Heart right ventricle (tissue), 16 donors: ENCODE data around the gene CGN. TPM values are rescaled to one million over a fixed set of nuclear protein-coding genes. Genes with fewer than 3 reads are reported as not detected.
"Not testable (repeated sequence)": the region's sequence is repeated elsewhere in the genome, so short reads cannot be mapped to it uniquely, and the experiment has no call there.

ENCODE experiments used
- ATAC-seq, 8 donors: fragments of 200-7000 bp; cut with Tn5 transposase; one replicate each; pipeline ENCODE4 v1.9.1; 2020; ENCODE audit warnings: mild to moderate bottlenecking in 8 of 8, moderate library complexity in 8 of 8, moderate number of reproducible peaks in 1 of 8
- DNase-seq, 2 donors: peaks; one replicate each; pipeline ENCODE4 v3.0.0-alpha.2; 2020
- H3K27ac ChIP-seq, 10 donors: fragments of 200-600 bp; sonication (generic) in 2 of 10; one replicate each; pipeline versions ENCODE4 v1.5.0 to v1.8.0; 2020 to 2022; ENCODE audit warnings: mild to moderate bottlenecking in 3 of 10
- H3K27me3 ChIP-seq, 7 donors: fragments of 200-600 bp; one replicate each; pipeline ENCODE4 v1.8.0; 2021 to 2022; ENCODE audit warnings: mild to moderate bottlenecking in 2 of 7
- H3K36me3 ChIP-seq, 9 donors: fragments of 200-600 bp; sonication (generic) in 1 of 9; one replicate each; pipeline versions ENCODE4 v1.5.0 to v1.8.0; 2020 to 2022; ENCODE audit warnings: mild to moderate bottlenecking in 2 of 9
- H3K4me1 ChIP-seq, 9 donors: fragments of 200-600 bp; sonication (generic) in 1 of 9; one replicate each; pipeline versions ENCODE4 v1.5.0 to v1.8.0; 2020 to 2022; ENCODE audit warnings: mild to moderate bottlenecking in 4 of 9
- H3K4me3 ChIP-seq, 10 donors: fragments of 200-600 bp; sonication (generic) in 2 of 10; one replicate each; pipeline versions ENCODE4 v1.5.0 to v1.8.0; 2020 to 2022; ENCODE audit warnings: mild to moderate bottlenecking in 7 of 10, moderate library complexity in 2 of 10
- H3K9me3 ChIP-seq, 11 donors: fragments of 200-600 bp in 10 of 11; sonication (generic) in 2 of 11; one replicate each; pipeline versions ENCODE4 v1.5.0 to v1.8.0; 2013 to 2022; ENCODE audit warnings: mild to moderate bottlenecking in 2 of 11, control low read depth in 1 of 11, moderate library complexity in 1 of 11
- WGBS, 2 donors: extraction: QIAGEN DNeasy Blood & Tissue Kit; methylation state at CpG; one replicate each; pipeline ENCODE4 v1.1.7; 2013; ENCODE audit warnings: inconsistent platforms in 1 of 2; 5-methylcytosine and 5-hydroxymethylcytosine counted together
- intact Hi-C, 10 donors: fragments of 100-400 bp; cut with DNase I; formaldehyde crosslinking; loops; one replicate each; pipeline versions ENCODE4 v1.11.1 to v1.14.2; 2022
- polyA plus RNA-seq, 2 donors: library from polyadenylated mRNA; stranded (reverse); fragments of 200-250 nt; gene quantifications; one replicate each; pipeline ENCODE4 v1.2.3, GENCODE V29; 2013
- total RNA-seq, 10 donors: library from RNA; stranded (reverse); fragmentation: NEBNext Ultra II Directional in 3 of 10; extraction: Animal tissue kit (Norgen Biotek cat#: 25700) in 3 of 10; gene quantifications; one replicate each; pipeline versions ENCODE4 v1.2.1 to v1.2.4, GENCODE V29; 2021 to 2023
- TF ChIP-seq, protein P1 (sequence below), 9 donors: fragments of 200-600 bp; sonication (generic) in 2 of 9; IDR thresholded peaks; one replicate each; pipeline versions ENCODE4 v1.5.0 to v1.8.0; 2021 to 2022; ENCODE audit warnings: antibody characterized with exemption in 9 of 9, mild to moderate bottlenecking in 5 of 9, moderate library complexity in 1 of 9
- donor health status: Arrhythmogenic right ventricular cardiomyopathy.
- donor health status: ischemic (EF 13 %, LVEDD 7.1; RV severe dilation, severe dysfunction).
- donor health status: healthy with polysubstance abuse.
- donor health status: DM: no; HTN: yes; CAD: no.
- donor health status: DM: no; HTN: no; CAD: no.
- donor health status: ischemic (EF 25% LVEDD 6.9; RV normal size, moderate dysfunction).
- donor health status: ischemic (EF 25% LVEDD 5.7; RV mildly dilated, moderate dysfunction).
- donor health status: healthy.
- donor health status: DM: yes; HTN: yes; CAD: no.
- donor health status: Ischemic cardiomyopathy.
- donor health status: ischemic (EF 35%, LVEDD 5.7; RV mildly dilated, moderate dysfunction).
- donor health status: nonischemic (EF 11% LVEDD 7.7; RV severe dilation, severe dysfunction).
- donor health status: DM: yes; HTN: yes; CAD: no.
- donor health status: PGD.
- donor health status: ischemic (EF 29% LVEDD 5.4; RV normal size, mild dysfunction).
- donor health status: nonischemic (EF 23%, LVEDD 6.1; RV moderate dilation, normal function).

CGN gene
- total and polyA plus RNA-seq, 12 donors, result 0.07 to 0.73 (median 0.27) TPM; not detected in 3

DNA sequence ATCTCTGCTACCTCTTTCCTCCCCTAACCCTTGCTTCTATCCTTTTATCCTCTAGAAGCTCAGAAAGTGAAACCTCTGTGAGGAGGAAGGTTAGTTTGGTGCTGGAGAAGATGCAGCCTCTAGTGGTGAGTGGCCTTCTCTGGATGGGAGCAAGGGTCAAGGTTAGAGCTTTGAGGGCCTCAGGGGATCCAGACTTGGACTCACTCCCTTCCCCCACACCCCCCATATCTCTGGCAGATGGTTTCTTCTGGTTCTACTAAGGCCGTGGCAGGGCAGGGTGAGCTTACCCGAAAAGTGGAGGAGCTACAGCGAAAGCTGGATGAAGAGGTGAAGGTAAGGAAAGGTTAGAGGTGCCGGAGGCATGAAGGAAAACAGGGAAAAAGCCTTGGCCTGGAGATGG, 9.2 kb downstream of the CGN start:
- intact Hi-C loops, result no loop called here
- ATAC-seq, result no peak
- TF ChIP-seq, protein P1, sequence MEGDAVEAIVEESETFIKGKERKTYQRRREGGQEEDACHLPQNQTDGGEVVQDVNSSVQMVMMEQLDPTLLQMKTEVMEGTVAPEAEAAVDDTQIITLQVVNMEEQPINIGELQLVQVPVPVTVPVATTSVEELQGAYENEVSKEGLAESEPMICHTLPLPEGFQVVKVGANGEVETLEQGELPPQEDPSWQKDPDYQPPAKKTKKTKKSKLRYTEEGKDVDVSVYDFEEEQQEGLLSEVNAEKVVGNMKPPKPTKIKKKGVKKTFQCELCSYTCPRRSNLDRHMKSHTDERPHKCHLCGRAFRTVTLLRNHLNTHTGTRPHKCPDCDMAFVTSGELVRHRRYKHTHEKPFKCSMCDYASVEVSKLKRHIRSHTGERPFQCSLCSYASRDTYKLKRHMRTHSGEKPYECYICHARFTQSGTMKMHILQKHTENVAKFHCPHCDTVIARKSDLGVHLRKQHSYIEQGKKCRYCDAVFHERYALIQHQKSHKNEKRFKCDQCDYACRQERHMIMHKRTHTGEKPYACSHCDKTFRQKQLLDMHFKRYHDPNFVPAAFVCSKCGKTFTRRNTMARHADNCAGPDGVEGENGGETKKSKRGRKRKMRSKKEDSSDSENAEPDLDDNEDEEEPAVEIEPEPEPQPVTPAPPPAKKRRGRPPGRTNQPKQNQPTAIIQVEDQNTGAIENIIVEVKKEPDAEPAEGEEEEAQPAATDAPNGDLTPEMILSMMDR (IDR thresholded peaks at IDR 0.05), result no peak

DNA sequence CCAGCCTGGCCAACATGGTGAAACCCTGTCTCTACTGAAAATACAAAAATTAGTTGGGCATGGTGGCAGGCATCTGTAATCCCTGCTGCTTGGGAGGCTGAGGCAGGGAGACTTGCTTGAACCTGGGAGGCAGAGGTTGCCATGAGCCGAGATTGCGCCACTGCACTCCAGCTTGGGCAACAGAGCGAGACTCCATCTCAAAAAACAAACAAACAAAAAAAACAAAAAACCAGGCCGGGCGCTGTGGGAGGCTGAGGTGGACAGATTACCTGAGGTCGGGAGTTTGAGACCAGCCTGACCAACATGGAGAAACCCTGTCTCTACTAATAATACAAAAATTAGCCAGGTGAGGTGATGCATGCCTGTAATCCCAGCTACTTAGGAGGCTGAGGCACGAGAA, 11.2 kb downstream of the CGN start:
- ATAC-seq, H3K27ac ChIP-seq, H3K9me3 ChIP-seq, H3K4me3 ChIP-seq, DNase-seq, H3K36me3 ChIP-seq, intact Hi-C loops, H3K4me1 ChIP-seq: not testable (repeated sequence)
- peaks cover 0 to 11% (median 0%) of the 10 kb centered on the region in 7 donors for H3K27me3 ChIP-seq
- 93% methylated on average over 7 of the region's 7 CpGs for WGBS, 2 donors

More for the DNA sequence above, 9.2 kb downstream of the CGN start:
- Histone ChIP-seq H3K4me3 (no peak overlapping the region), H3K27me3 (peaks cover 0 to 20% (median 0%) of the 10 kb centered on the region in 7 donors), H3K27ac (no peak overlapping the region), H3K9me3 (no peaks in the 10 kb centered on the region), H3K36me3 (no peaks in the 10 kb centered on the region), H3K4me1 (no peaks in the 10 kb centered on the region)
- 88 to 94% methylated on average over 4 of the region's 4 CpGs for WGBS, 2 donors
- no peak for DNase-seq

DNA sequence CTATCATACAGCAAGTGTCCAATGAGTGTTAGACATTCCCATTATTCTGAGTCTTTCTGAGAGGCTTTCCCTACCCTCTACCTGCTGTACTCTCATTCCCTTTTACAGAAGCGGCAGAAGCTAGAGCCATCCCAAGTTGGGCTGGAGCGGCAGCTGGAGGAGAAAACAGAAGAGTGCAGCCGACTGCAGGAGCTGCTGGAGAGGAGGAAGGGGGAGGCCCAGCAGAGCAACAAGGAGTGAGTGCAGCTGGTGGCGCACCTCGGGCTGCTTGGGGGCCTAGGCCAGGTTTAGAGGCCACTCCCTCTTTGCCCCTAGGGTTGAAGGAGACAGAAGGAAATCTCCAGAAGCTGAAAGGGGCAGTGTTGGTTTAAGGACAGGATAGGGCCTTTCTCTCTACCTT, 12.1 kb downstream of the CGN start:
- H3K9me3 ChIP-seq, result no peaks in the 10 kb centered on the region
- WGBS, 2 donors, result 65 to 74% methylated on average over 5 of the region's 5 CpGs
- no peak overlapping the region for H3K27ac ChIP-seq
- TF ChIP-seq, protein P1 (IDR thresholded peaks at IDR 0.05), result no peak
- intact Hi-C loops, result no loop called here
- ATAC-seq (no peak), DNase-seq (no peak)
- H3K27me3 ChIP-seq, result peaks cover 0 to 11% (median 0%) of the 10 kb centered on the region in 7 donors
- H3K36me3 ChIP-seq, result no peaks in the 10 kb centered on the region
- H3K4me1 ChIP-seq, result no peaks in the 10 kb centered on the region
- no peak overlapping the region for H3K4me3 ChIP-seq

DNA sequence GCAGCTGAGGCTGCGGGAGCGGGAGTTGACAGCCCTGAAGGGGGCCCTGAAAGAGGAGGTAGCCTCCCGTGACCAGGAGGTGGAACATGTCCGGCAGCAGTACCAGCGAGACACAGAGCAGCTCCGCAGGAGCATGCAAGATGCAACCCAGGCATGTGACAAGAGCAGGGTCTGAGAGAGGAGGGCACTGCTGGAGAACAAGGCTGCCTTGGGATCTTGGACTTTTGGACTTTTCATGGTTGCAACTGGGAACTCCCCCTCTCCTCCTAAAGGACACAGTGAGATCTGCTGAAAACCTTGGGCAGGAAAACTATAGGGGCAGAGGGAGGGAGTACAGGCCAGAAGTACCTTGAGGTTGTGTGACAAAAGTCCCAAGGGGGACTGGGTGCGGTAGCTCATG, 13.5 kb downstream of the CGN start:
- WGBS, 2 donors, result 87 to 93% methylated on average over 7 of the region's 7 CpGs
- H3K9me3 ChIP-seq, result no peaks in the 10 kb centered on the region
- H3K27me3 ChIP-seq, result peaks cover 0 to 5% (median 0%) of the 10 kb centered on the region in 7 donors
- TF ChIP-seq, protein P1 (IDR thresholded peaks at IDR 0.05), result no peak
- no peak overlapping the region for H3K4me3 ChIP-seq
- DNase-seq (no peak), ATAC-seq (no peak)
- intact Hi-C loops, result no loop called here
- no peaks in the 10 kb centered on the region for H3K36me3 ChIP-seq
- no peaks in the 10 kb centered on the region for H3K4me1 ChIP-seq
- no peak overlapping the region for H3K27ac ChIP-seq

DNA sequence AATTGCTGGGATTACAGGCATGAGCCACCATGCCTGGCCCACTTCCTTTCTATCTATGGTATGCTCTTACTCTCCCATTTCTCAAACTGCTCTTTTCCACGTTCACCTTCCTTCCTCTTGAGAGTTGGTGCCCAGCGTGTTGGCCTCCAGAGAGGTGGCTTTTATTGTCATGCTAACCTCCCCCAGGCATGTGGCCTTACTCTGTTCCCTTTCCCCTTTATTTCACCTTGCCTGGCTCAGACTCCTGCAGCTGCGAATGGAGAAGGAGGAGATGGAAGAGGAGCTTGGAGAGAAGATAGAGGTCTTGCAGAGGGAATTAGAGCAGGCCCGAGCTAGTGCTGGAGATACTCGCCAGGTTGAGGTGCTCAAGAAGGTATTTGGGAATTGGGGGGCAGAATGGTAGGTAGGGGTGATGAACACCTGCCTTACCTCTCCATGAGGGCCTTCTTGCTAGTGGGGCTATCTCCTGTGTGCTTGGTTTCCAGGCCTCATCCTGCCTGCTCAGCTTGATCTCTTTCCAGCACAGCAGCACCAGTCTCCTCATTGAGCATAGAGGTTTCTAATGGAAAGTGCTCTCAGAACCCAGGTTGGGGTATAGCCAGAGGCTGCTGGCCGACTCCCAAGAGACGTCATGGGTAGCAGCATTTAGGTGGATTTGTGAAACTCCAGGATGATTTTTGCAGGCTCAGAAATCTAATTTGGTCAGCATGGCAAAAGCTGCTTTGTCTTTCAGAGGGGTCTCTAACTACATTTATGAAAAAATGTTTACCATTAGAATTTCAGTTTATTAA, 15.7 kb downstream of the CGN start:
- H3K27me3 ChIP-seq, result peaks cover 0 to 2% (median 0%) of the 10 kb centered on the region in 7 donors
- WGBS, 2 donors, result 80 to 83% methylated on average over 7 of the region's 7 CpGs
- H3K4me3 ChIP-seq, result no peak overlapping the region
- no peaks in the 10 kb centered on the region for H3K9me3 ChIP-seq
- DNase-seq (no peak), ATAC-seq (no peak)
- intact Hi-C loops, result no loop called here
- TF ChIP-seq, protein P1 (IDR thresholded peaks at IDR 0.05), result no peak
- H3K4me1 ChIP-seq, result no peaks in the 10 kb centered on the region
- H3K36me3 ChIP-seq, result no peaks in the 10 kb centered on the region
- H3K27ac ChIP-seq, result no peak overlapping the region
